ENCODE results near the gene GPR156.

GPR156 gene

GRCh38 chr3:120143676-120144075, 141.3 kb downstream of the GPR156 start:
- no peaks in the 10 kb centered on the region for H3K9me2 ChIP-seq (ENCODE audit: low read depth, low read length)
- H3K36me3 ChIP-seq (ENCODE audit: insufficient read depth, low read length), result no peaks in the 10 kb centered on the region
- H2AFZ ChIP-seq (ENCODE audit: low read length), result no peak overlapping the region
- H3K27me3 ChIP-seq (ENCODE audit: insufficient read depth, low read length), result no peaks in the 10 kb centered on the region
- H3F3A ChIP-seq (ENCODE audit: insufficient read depth, low read length), result no peaks in the 10 kb centered on the region
- no peak overlapping the region for H3K9ac ChIP-seq (ENCODE audit: low read length)
- no peaks in the 10 kb centered on the region for H4K20me1 ChIP-seq (ENCODE audit: insufficient read depth, low read length)
- no peak overlapping the region for H3K4me3 ChIP-seq (ENCODE audit: low read depth, low read length, poor library complexity, severe bottlenecking)
- H3K9me3 ChIP-seq (ENCODE audit: low read length), result no peaks in the 10 kb centered on the region
- TF ChIP-seq CTCF (IDR thresholded peaks at IDR 0.05; ENCODE audit: low read length) (no peak), EZH2 (IDR thresholded peaks at IDR 0.05; ENCODE audit: borderline replicate concordance, low read length) (no peak)
- H3K4me2 ChIP-seq (ENCODE audit: low read length), result no peak overlapping the region
- H3K4me1 ChIP-seq (ENCODE audit: insufficient read depth, low read length, severe bottlenecking), result no peaks in the 10 kb centered on the region
- H3K27ac ChIP-seq (ENCODE audit: low read depth, low read length, poor library complexity, severe bottlenecking), result no peak overlapping the region
- H3K79me2 ChIP-seq (ENCODE audit: insufficient read depth, low read length), result no peaks in the 10 kb centered on the region

GRCh38 chr3:120142236-120142635, 142.8 kb downstream of the GPR156 start:
- Histone ChIP-seq H3K27ac (ENCODE audit: low read depth, low read length, poor library complexity, severe bottlenecking) (no peak overlapping the region), H3K4me1 (ENCODE audit: insufficient read depth, low read length, severe bottlenecking) (no peaks in the 10 kb centered on the region), H3K79me2 (ENCODE audit: insufficient read depth, low read length) (no peaks in the 10 kb centered on the region), H3K36me3 (ENCODE audit: insufficient read depth, low read length) (no peaks in the 10 kb centered on the region), H4K20me1 (ENCODE audit: insufficient read depth, low read length) (no peaks in the 10 kb centered on the region), H3K27me3 (ENCODE audit: insufficient read depth, low read length) (no peaks in the 10 kb centered on the region), H3K4me2 (ENCODE audit: low read length) (no peak overlapping the region), H2AFZ (ENCODE audit: low read length) (no peak overlapping the region), H3F3A (ENCODE audit: insufficient read depth, low read length) (no peaks in the 10 kb centered on the region), H3K4me3 (ENCODE audit: low read depth, low read length, poor library complexity, severe bottlenecking) (no peak overlapping the region), H3K9me2 (ENCODE audit: low read depth, low read length) (no peaks in the 10 kb centered on the region), H3K9me3 (ENCODE audit: low read length) (no peaks in the 10 kb centered on the region), H3K9ac (ENCODE audit: low read length) (no peak overlapping the region)
- no peak for TF ChIP-seq CTCF (IDR thresholded peaks at IDR 0.05; ENCODE audit: low read length)
- no peak for TF ChIP-seq EZH2 (IDR thresholded peaks at IDR 0.05; ENCODE audit: borderline replicate concordance, low read length)

- Histone ChIP-seq H3K9ac (ENCODE audit: low read length) (no peak overlapping the region), H2AFZ (ENCODE audit: low read length) (no peak overlapping the region), H3K4me1 (ENCODE audit: insufficient read depth, low read length, severe bottlenecking) (no peaks in the 10 kb centered on the region), H3K79me2 (ENCODE audit: insufficient read depth, low read length) (no peaks in the 10 kb centered on the region), H3K4me3 (ENCODE audit: low read depth, low read length, poor library complexity, severe bottlenecking) (no peak overlapping the region), H3K4me2 (ENCODE audit: low read length) (no peak overlapping the region), H3K36me3 (ENCODE audit: insufficient read depth, low read length) (no peaks in the 10 kb centered on the region), H4K20me1 (ENCODE audit: insufficient read depth, low read length) (no peaks in the 10 kb centered on the region), H3K9me2 (ENCODE audit: low read depth, low read length) (no peaks in the 10 kb centered on the region), H3F3A (ENCODE audit: insufficient read depth, low read length) (no peaks in the 10 kb centered on the region), H3K27ac (ENCODE audit: low read depth, low read length, poor library complexity, severe bottlenecking) (no peak overlapping the region), H3K9me3 (ENCODE audit: low read length) (no peaks in the 10 kb centered on the region), H3K27me3 (ENCODE audit: insufficient read depth, low read length) (no peaks in the 10 kb centered on the region)
- TF ChIP-seq EZH2 (IDR thresholded peaks at IDR 0.05; ENCODE audit: borderline replicate concordance, low read length) (no peak), CTCF (IDR thresholded peaks at IDR 0.05; ENCODE audit: low read length) (no peak)
Observed at GRCh38 chr3:120140098-120140742, 144.8 kb downstream of the GPR156 start.

All from OCI-LY1 (cell line).